Coronary artery (tissue), 2 donors: ENCODE measurements around the gene IP6K1.
"Not testable (repeated sequence)": the region's sequence is repeated elsewhere in the genome, so short reads cannot be mapped to it uniquely, and the experiment has no call there.

ENCODE experiments used
- DNase-seq: peaks from one replicate; pipeline ENCODE4 v3.0.0-alpha.2; 2017; ENCODE audit warnings: low spot score
- H3K27ac ChIP-seq, 2 donors: fragments of 200-600 bp; sonication (generic); one replicate each; pipeline ENCODE4 v1.5.1; 2016 to 2019
- H3K4me3 ChIP-seq: fragments of 200-600 bp; sonication (generic); 2 replicates; pipeline ENCODE4 v1.5.1; 2016; ENCODE audit warnings: mild to moderate bottlenecking, moderate library complexity
- TF ChIP-seq, protein P1 (sequence below): fragments of 200-600 bp; sonication (generic); IDR thresholded peaks from one replicate; pipeline ENCODE4 v1.5.1; 2019; ENCODE audit warnings: antibody characterized with exemption

Gene IP6K1

GRCh38 chr3:49701388-49702077, 84.8 kb downstream of the IP6K1 start:
- DNase-seq: no peak
- TF ChIP-seq, protein P1, sequence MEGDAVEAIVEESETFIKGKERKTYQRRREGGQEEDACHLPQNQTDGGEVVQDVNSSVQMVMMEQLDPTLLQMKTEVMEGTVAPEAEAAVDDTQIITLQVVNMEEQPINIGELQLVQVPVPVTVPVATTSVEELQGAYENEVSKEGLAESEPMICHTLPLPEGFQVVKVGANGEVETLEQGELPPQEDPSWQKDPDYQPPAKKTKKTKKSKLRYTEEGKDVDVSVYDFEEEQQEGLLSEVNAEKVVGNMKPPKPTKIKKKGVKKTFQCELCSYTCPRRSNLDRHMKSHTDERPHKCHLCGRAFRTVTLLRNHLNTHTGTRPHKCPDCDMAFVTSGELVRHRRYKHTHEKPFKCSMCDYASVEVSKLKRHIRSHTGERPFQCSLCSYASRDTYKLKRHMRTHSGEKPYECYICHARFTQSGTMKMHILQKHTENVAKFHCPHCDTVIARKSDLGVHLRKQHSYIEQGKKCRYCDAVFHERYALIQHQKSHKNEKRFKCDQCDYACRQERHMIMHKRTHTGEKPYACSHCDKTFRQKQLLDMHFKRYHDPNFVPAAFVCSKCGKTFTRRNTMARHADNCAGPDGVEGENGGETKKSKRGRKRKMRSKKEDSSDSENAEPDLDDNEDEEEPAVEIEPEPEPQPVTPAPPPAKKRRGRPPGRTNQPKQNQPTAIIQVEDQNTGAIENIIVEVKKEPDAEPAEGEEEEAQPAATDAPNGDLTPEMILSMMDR: peak; percentile 15
- Histone ChIP-seq H3K4me3 (no peak overlapping the region), H3K27ac (no peak overlapping the region)

GRCh38 chr3:49700453-49701128, 85.8 kb downstream of the IP6K1 start:
- TF ChIP-seq, protein P1: no peak
- no peak for DNase-seq
- no peak overlapping the region for H3K27ac ChIP-seq
- no peak overlapping the region for H3K4me3 ChIP-seq

- Histone ChIP-seq H3K27ac (no peak overlapping the region), H3K4me3 (no peak overlapping the region)
- no peak for DNase-seq
- TF ChIP-seq, protein P1: no peak
Observed at GRCh38 chr3:49700014-49700413, 86.3 kb downstream of the IP6K1 start.

DNA sequence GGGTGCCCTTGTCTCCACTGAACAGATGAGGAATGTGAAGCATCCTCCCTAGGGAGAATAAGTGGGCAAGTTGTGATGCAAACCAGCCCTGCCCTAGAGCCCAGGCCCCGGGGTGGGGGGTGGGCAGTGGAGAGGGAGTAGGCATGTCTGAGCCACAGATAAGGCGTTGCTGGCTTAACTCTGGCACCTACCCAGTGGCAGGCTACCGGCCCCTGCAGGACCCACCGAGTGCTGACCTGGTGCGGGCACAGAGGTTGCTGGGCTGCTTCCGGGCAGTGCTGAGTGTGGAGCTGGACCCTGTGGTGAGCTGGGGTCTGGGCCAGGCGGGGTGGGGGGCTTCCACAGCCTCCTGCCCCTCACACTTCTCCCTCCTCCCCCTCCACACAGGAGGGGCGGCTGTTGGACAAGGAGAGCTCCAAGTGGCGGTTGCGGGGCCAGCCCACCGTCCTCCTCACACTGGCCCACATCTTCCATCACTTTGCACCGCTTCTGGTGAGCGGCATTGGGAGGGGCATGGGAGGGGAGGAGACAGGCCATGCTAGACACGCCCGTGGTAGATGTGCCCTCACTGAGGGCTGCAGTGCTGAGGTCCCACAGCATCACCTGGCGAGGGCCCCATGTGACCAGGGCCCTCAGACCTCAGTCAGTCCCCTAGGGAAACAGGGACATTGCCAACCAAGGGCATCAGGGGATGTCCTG, 86.9 kb downstream of the IP6K1 start:
- TF ChIP-seq, protein P1: no peak
- no peak for DNase-seq
- Histone ChIP-seq H3K27ac (peak overlapping the region in 1 of 2 donors; percentile 54), H3K4me3 (no peak overlapping the region)

- DNase-seq, H3K27ac ChIP-seq, H3K4me3 ChIP-seq: not testable (repeated sequence)
Observed at GRCh38 chr3:49695350-49696015, 90.9 kb downstream of the IP6K1 start.

GRCh38 chr3:49694409-49695070, 91.8 kb downstream of the IP6K1 start:
- H3K4me3 ChIP-seq, H3K27ac ChIP-seq, DNase-seq: not testable (repeated sequence)

DNA sequence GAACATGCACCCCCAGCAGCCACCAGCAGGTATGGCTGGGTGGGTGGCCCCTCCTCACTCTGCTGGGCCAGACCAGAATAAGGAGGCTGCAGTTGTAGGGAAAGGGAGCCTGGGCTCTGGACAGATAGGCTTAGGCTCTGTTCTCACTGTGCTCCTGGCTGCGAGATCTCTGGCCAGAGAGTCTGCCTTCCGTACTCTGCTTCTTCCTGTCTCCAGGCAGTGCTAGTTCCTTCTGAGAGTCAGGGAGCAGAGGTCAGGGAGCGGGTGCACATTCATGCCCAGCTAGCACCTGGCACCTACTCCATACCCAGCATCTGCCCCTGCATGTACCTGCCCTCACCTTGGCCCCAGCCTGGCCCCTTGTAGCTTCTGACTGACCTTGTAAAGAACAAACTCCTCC, 94.9 kb downstream of the IP6K1 start:
- DNase-seq, H3K27ac ChIP-seq, H3K4me3 ChIP-seq: not testable (repeated sequence)

DNA sequence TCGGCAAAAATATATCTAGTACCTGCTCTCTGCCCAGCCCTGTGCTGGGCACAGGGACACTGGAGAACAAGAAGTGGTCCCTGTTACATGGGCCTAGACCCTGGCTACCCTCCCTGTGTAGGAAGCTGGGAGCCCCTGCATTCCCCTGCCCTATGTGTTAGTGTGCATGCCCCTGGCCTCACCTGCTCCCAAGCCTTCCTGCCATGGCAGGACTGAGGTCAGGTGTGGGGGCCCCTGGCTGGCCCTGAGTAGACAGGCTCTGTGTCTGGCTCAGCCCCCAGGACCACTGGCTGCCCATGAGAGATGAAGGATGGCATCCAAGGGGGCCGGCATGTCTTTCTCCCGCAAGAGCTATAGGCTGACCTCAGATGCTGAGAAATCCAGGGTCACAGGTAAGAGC, 95.5 kb downstream of the IP6K1 start:
- H3K4me3 ChIP-seq: peak overlapping the region; percentile 2

DNA sequence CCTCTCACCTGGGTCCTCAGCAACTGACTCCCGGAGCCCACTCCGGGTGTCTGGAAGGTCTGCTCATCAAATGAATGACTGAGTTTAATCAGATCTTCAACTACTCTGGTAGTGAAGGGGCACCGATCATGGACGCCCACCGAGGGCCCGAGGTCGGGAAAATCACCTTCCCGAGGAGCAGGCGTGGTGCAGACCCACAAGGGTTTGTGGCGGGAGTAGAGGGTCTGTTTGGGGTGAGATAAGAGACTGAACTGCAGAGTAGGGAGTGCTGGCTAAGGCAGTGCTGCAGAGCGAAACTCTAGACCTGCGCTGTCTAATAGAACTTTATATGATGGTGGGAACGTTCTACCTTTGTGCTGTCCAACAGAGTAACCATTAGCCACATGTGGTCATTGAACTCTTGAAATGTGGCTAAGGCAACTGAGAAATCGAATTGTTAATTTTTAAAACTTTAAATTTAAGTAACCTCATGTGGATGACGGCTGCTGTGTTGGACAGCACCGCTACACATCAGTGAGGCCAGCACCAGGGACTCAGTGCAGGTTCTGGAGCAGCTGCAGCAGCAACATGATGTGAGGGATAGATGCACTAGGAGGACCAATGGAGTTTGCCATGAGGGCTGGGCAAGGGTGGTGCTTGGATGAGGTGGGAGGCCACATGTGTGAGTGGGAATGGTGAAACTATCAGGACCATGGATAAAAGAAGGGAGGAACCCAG, 96.3 kb downstream of the IP6K1 start:
- H3K27ac ChIP-seq: peak overlapping the region; percentile 50 to 76
- DNase-seq: not testable (repeated sequence)

More for the DNA sequence above, 95.5 kb downstream of the IP6K1 start:
- not testable (repeated sequence) for DNase-seq, H3K27ac ChIP-seq

More for the DNA sequence above, 96.3 kb downstream of the IP6K1 start:
- peak overlapping the region; percentile 85 for H3K4me3 ChIP-seq
